GM12878 (cell line): Measurements from ENCODE around the gene MDGA2.

Experiments used
- BRCA1 ChIP-seq: IDR thresholded peaks from 2 replicates; pipeline ENCODE4 v1.6.1; 2011; ENCODE audit warnings: low read depth, low read length, improper control_type of control experiment
- MXI1 ChIP-seq: fragments of 150-350 bp; IDR thresholded peaks from 2 replicates; pipeline ENCODE4 v1.6.1; 2011; ENCODE audit warnings: low read depth, mild to moderate bottlenecking, inconsistent platforms, low read length, improper control_type of control experiment
- NFIC ChIP-seq: IDR thresholded peaks from 2 replicates; pipeline ENCODE4 v1.6.1; 2012; ENCODE audit warnings: low read depth, mild to moderate bottlenecking, inconsistent platforms, low read length, moderate library complexity
- TF ChIP-seq, protein P1 (sequence below): IDR thresholded peaks from 2 replicates; pipeline ENCODE4 v1.6.1; 2011; ENCODE audit warnings: low read depth, low read length, improper control_type of control experiment, borderline replicate concordance
- TF ChIP-seq, protein P2 (sequence below), 3 experiments: IDR thresholded peaks in 2 of 3; conservative IDR thresholded peaks in 1 of 3; 2 replicates each; pipeline ENCODE4 v1.5.1; 2011; ENCODE audit warnings: low read depth in 3 of 3, low read length in 3 of 3, mild to moderate bottlenecking in 3 of 3, control low read depth in 2 of 3, moderate library complexity in 2 of 3, inconsistent platforms in 1 of 3, mixed read lengths in 1 of 3; ENCODE audit not compliant: control insufficient read depth in 2 of 3, insufficient read depth in 1 of 3; ENCODE audit errors: extremely low read depth in 1 of 3
- TF ChIP-seq, protein P3 (sequence below): IDR thresholded peaks from 2 replicates; pipeline ENCODE4 v1.6.1; 2012; ENCODE audit warnings: mild to moderate bottlenecking, low read depth, low read length

DNA sequence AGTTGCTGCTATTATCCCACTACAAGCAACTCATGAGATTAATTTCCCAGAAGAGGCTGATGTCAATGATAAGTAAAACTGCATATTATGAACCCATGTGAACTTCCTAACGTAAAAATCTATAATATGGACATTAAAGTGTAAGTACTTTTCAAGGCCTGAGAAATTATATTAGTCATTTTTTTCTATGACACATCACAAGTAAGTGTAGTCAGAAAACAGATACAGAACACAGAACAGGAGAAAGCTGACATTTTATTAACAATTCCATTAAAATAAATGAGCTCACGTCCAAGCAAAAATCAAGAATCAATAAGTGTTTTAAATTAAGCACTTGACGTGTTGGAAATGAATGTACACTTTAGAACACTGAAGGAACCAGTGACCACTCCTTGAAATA, 155.0 kb downstream of the MDGA2 start:
- TF ChIP-seq, protein P1, sequence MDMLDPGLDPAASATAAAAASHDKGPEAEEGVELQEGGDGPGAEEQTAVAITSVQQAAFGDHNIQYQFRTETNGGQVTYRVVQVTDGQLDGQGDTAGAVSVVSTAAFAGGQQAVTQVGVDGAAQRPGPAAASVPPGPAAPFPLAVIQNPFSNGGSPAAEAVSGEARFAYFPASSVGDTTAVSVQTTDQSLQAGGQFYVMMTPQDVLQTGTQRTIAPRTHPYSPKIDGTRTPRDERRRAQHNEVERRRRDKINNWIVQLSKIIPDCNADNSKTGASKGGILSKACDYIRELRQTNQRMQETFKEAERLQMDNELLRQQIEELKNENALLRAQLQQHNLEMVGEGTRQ = no peak
- TF ChIP-seq, protein P2, sequence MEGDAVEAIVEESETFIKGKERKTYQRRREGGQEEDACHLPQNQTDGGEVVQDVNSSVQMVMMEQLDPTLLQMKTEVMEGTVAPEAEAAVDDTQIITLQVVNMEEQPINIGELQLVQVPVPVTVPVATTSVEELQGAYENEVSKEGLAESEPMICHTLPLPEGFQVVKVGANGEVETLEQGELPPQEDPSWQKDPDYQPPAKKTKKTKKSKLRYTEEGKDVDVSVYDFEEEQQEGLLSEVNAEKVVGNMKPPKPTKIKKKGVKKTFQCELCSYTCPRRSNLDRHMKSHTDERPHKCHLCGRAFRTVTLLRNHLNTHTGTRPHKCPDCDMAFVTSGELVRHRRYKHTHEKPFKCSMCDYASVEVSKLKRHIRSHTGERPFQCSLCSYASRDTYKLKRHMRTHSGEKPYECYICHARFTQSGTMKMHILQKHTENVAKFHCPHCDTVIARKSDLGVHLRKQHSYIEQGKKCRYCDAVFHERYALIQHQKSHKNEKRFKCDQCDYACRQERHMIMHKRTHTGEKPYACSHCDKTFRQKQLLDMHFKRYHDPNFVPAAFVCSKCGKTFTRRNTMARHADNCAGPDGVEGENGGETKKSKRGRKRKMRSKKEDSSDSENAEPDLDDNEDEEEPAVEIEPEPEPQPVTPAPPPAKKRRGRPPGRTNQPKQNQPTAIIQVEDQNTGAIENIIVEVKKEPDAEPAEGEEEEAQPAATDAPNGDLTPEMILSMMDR (IDR thresholded peaks at IDR 0.05 in 2 of 3, conservative IDR thresholded peaks at IDR 0.05 in 1 of 3; ENCODE audit: control insufficient read depth in 2 of 3, extremely low read depth in 1 of 3, insufficient read depth in 1 of 3, low read depth in 3 of 3, low read length in 3 of 3) = no peak
- TF ChIP-seq MXI1 (no peak), NFIC (no peak), BRCA1 (no peak)
- TF ChIP-seq, protein P3, sequence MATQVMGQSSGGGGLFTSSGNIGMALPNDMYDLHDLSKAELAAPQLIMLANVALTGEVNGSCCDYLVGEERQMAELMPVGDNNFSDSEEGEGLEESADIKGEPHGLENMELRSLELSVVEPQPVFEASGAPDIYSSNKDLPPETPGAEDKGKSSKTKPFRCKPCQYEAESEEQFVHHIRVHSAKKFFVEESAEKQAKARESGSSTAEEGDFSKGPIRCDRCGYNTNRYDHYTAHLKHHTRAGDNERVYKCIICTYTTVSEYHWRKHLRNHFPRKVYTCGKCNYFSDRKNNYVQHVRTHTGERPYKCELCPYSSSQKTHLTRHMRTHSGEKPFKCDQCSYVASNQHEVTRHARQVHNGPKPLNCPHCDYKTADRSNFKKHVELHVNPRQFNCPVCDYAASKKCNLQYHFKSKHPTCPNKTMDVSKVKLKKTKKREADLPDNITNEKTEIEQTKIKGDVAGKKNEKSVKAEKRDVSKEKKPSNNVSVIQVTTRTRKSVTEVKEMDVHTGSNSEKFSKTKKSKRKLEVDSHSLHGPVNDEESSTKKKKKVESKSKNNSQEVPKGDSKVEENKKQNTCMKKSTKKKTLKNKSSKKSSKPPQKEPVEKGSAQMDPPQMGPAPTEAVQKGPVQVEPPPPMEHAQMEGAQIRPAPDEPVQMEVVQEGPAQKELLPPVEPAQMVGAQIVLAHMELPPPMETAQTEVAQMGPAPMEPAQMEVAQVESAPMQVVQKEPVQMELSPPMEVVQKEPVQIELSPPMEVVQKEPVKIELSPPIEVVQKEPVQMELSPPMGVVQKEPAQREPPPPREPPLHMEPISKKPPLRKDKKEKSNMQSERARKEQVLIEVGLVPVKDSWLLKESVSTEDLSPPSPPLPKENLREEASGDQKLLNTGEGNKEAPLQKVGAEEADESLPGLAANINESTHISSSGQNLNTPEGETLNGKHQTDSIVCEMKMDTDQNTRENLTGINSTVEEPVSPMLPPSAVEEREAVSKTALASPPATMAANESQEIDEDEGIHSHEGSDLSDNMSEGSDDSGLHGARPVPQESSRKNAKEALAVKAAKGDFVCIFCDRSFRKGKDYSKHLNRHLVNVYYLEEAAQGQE = no peak
